Measurements from ENCODE around the gene AGMAT.
A peak's percentile ranks its signal among the peaks of the same experiment; 100 is the strongest.

The AGMAT gene

DNA sequence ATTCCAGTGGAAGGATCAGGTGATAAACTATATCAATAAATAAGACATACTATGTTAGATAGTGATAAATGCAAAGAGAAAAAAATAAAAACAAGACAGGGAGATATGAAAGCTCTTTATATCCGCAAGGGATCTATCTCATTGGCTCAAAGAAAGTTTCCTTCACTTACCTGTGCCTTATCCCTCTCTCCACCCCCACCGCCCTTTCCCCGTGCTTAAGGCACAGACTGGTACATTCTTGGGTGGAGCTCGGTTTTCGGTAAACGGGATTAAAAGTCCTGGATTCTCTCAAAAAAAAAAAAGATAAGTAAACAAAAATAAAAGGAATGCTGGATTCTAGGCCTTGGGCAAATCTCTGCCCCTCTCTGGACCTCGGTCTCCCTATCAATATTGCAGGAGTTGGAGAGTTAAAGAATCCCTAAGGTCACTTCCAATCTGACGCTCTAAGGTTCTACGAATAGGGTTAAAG, 58.8 kb downstream of the AGMAT start:
- CTCF ChIA-PET = interaction anchor here (1.4 kb wide), 1 partner anchor 11 kb away, joined by 4 read pairs; no protein-coding TSS in a partner anchor
- H3K27ac Mint-ChIP-seq = peak overlapping the region; percentile 98
- no peaks in the 10 kb centered on the region for H3K27me3 Mint-ChIP-seq
- peak overlapping the region; percentile 86 for H3K4me3 Mint-ChIP-seq
- H3K9me3 Mint-ChIP-seq = no peaks in the 10 kb centered on the region
- H3K4me1 Mint-ChIP-seq = peaks cover 62% of the 10 kb centered on the region
- peaks cover 8% of the 10 kb centered on the region for H3K36me3 Mint-ChIP-seq
- peak; percentile 32 for DNase-seq

DNA sequence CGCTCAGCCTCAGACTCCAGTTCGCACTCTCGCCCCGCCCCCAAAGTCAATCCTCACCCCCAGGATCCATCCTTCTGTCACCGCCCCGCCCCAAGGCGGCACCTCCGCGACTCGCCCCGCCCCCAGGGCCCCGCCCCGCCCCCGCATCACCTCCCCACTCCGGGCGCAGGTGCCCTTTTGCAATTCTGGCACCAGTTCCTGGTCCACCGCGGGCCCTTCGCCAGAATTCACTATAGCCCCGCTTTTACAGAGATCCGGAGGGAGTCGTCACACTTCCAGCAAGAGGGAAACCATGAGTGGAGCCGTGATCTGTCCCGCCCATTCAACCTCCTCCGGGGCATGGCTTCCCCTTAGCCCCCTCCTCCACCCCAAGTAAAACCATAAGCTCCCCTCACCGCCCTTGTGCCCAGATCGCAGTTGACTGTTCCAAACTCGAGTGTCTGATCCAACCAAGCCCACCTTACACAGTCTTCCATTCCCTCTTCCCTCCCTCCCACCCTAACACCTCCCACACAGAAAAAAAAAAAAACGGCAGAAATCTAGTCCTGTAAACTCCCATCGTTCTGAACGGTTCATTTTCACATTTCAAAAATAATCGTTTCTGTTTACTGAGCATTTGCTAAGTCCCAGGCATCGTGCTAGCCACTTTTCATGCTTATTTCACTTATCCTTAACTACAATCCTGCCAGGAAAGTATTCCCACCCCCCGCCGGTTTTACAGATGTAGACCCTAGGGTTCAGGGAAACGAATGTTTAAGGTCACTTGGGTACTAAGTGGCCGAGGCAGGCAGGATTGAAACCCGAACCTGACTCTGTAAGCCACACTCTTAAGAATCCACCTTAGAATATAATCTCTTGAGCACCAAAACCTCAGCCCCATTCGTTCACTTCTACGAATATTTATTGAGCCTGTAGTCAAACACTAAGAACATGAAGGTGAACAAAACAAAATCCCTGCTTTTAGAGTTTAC, 59.5 kb downstream of the AGMAT start:
- peaks cover 62% of the 10 kb centered on the region for H3K4me1 Mint-ChIP-seq
- peak overlapping the region; percentile 98 for H3K27ac Mint-ChIP-seq
- H3K36me3 Mint-ChIP-seq = peaks cover 2% of the 10 kb centered on the region
- CTCF ChIA-PET = no interaction called here
- H3K27me3 Mint-ChIP-seq = no peaks in the 10 kb centered on the region
- DNase-seq = no peak
- H3K9me3 Mint-ChIP-seq = no peaks in the 10 kb centered on the region
- H3K4me3 Mint-ChIP-seq = peak overlapping the region; percentile 86

DNA sequence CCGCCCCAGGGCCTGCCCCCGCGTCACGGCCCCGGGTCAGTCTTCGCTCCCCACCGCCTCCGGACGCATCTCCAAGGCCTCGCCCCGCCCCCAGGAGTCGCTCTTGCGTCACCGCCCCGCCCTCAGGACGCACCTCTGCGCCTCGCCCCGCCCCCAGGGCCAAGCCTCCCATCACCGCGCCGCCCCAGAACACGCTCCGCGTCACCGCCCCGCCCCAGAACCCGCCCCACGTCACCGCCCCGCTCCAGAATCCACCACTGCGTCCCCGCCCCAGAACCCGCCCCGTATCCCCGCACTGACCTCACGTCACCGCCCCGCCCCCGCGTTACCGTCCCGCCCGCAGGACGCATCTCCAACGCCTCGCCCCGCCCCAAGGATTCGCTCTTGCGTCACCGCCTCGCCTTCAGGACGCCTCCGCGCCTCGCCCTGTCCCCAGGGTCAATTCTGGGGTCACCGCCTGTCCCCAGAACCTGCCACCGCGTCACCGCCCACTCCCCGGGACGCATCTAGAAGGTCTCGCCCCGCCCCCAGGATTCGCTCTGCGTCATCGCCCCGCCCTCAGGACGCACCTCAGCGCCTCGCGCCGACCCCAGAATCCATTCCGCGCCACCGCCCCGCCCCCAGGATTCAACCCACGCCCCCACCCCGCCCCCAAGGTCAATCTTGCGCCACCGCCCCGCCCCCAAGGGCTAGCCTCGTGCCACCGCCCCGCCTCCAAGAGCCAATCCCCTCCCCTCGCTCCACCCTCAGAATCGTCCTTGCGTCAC, 60.4 kb downstream of the AGMAT start:
- Mint-ChIP-seq H3K9me3 (no peaks in the 10 kb centered on the region), H3K4me3 (peak overlapping the region; percentile 86), H3K4me1 (peaks cover 66% of the 10 kb centered on the region), H3K27me3 (no peaks in the 10 kb centered on the region), H3K36me3 (peaks cover 2% of the 10 kb centered on the region), H3K27ac (peak overlapping the region; percentile 98)
- CTCF ChIA-PET = no interaction called here
- peak; percentile 100 for DNase-seq

DNA sequence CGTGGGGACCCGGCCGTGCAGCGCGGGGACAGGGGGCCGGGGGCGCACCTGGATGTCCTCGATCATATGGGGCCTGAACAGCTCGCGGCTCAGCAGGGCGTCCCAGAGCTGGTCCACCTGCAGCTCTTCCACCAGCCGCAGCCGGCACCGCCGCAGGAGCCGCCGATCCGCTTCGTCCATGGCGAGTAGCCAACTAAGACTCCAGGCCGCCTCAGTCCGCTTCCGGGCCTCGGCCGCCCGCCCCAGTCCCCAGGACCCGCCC, 60.9 kb downstream of the AGMAT start, which contains the start of gene CASP9:
Gene CASP9 (minus strand): TSS at position 195 of the 262 bp plus-strand sequence. CDS start 15 bp downstream, at position 180.
- Mint-ChIP-seq H3K36me3 (peaks cover 2% of the 10 kb centered on the region), H3K9me3 (no peaks in the 10 kb centered on the region), H3K4me3 (peak within 1 kb of the TSS; percentile 86), H3K4me1 (peaks cover 65% of the 10 kb centered on the region), H3K27me3 (no peaks in the 10 kb centered on the region), H3K27ac (peak within 1 kb of the TSS; percentile 98)
- CTCF ChIA-PET = interaction anchor here (1.0 kb wide), 1 partner anchor 9 kb away, joined by 3 read pairs; no protein-coding TSS in a partner anchor
- no peak for DNase-seq

DNA sequence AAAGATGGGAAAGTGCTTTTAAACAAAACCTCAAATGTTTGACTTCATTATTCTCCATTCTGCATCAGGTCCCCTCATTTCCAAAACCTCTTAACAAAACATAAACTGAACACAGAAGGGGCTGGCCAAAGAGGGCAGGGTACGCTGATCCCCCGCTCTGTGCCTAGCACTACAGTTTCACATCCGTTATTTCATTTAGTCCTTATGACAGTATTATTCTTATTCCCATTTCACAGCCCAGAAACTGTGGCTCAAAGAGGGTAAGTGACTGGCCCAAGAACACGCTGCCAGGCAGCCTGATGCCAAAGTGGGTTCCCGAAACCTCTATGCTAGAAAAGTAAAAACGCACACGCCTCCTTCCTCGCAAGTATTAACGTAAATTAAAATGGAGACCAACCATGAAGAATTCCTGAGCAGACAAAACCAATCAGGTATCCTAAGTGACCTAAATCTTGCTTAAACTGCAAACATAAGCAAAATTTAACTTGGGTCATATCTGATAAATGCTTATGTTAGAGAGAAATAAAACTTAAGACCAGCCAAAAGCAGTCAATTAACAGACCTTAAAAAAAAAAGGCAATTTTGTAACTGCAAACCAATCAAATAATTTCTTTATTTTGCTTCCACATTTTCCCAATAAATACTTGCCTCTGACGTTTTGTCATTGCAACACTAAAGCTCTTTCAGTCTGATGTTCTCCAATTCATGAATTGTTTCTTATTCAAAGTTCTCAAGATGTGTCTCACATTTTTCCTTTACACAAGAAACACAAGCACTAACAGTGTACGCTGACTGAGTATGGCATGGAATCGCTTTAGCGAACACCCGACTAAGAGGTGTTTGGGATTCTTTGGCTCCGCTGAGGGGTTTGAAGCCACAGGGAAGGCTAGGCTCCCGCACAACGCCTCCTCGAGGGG, 61.5 kb downstream of the AGMAT start:
- DNase-seq = no peak
- H3K27me3 Mint-ChIP-seq = no peaks in the 10 kb centered on the region
- peaks cover 63% of the 10 kb centered on the region for H3K4me1 Mint-ChIP-seq
- peak overlapping the region; percentile 86 for H3K4me3 Mint-ChIP-seq
- H3K9me3 Mint-ChIP-seq = no peaks in the 10 kb centered on the region
- peaks cover 5% of the 10 kb centered on the region for H3K36me3 Mint-ChIP-seq
- CTCF ChIA-PET = interaction anchor here (1.0 kb wide), 1 partner anchor 8 kb away, joined by 3 read pairs; no protein-coding TSS in a partner anchor
- H3K27ac Mint-ChIP-seq = peak overlapping the region; percentile 98

DNA sequence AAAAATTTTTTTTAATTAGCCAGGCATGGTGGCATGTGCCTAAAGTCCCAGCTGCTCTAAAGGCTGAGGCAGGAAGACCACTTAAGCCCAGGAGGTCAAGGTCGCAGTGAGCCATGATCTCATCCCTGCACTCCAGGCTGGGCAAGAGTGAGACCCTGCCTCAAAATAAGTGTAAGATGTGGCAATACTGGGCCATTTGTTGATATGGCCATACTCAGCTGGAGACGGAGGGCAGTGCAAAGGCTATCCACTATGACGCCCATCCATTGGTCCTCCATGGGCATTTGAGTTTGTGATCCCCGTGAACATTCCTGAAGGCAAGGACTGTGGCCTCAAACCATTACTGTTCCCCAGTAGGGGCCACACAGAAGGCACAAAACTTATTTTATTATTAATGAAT, 62.3 kb downstream of the AGMAT start:
- Mint-ChIP-seq H3K27ac (no peak overlapping the region), H3K4me1 (peaks cover 62% of the 10 kb centered on the region), H3K4me3 (peak overlapping the region; percentile 29), H3K36me3 (peaks cover 13% of the 10 kb centered on the region), H3K9me3 (no peaks in the 10 kb centered on the region), H3K27me3 (no peaks in the 10 kb centered on the region)
- no peak for DNase-seq
- CTCF ChIA-PET = no interaction called here

All from activated naive CD4-positive, alpha-beta T cell treated with anti-CD3 and anti-CD28 coated beads, Interleukin-2, amount 10 ng/mL, durations not matched to agents 7 days and 5 days (primary cell).